Kidney epithelial cell (primary cell): Measurements from ENCODE around the gene LCA5. TPM values are rescaled to one million over a fixed set of nuclear protein-coding genes. Genes with fewer than 3 reads are reported as not detected.

ENCODE experiments used
- DNase-seq: peaks from one replicate; pipeline ENCODE4 v3.0.0-alpha.2; 2010; ENCODE audit warnings: low read depth
- H3K27me3 ChIP-seq: 2 replicates; pipeline ENCODE4 v1.6.0; 2011; ENCODE audit warnings: low read length; ENCODE audit not compliant: control insufficient read depth, insufficient read depth
- H3K36me3 ChIP-seq: 2 replicates; pipeline ENCODE4 v1.5.1; 2011; ENCODE audit warnings: low read length; ENCODE audit not compliant: control insufficient read depth, insufficient read depth
- H3K4me3 ChIP-seq: 2 replicates; pipeline ENCODE4 v1.5.1; 2011; ENCODE audit warnings: low read depth, mild to moderate bottlenecking, control low read depth, low read length
- total RNA-seq: library from RNA; depleted of rRNA; stranded (reverse); fragments of >200 nt; gene quantifications from 2 replicates; pipeline ENCODE4 v1.2.3, GENCODE V29; 2015
- TF ChIP-seq, protein P1 (sequence below): IDR thresholded peaks from 2 replicates; pipeline ENCODE4 v1.5.1; 2011; ENCODE audit warnings: mild to moderate bottlenecking, moderate library complexity, low read length, control low read depth, inconsistent platforms; ENCODE audit not compliant: insufficient read depth, poor library complexity, severe bottlenecking

Gene LCA5
- total RNA-seq, 1 donor from 2014 or later, result 7.0 TPM

DNA sequence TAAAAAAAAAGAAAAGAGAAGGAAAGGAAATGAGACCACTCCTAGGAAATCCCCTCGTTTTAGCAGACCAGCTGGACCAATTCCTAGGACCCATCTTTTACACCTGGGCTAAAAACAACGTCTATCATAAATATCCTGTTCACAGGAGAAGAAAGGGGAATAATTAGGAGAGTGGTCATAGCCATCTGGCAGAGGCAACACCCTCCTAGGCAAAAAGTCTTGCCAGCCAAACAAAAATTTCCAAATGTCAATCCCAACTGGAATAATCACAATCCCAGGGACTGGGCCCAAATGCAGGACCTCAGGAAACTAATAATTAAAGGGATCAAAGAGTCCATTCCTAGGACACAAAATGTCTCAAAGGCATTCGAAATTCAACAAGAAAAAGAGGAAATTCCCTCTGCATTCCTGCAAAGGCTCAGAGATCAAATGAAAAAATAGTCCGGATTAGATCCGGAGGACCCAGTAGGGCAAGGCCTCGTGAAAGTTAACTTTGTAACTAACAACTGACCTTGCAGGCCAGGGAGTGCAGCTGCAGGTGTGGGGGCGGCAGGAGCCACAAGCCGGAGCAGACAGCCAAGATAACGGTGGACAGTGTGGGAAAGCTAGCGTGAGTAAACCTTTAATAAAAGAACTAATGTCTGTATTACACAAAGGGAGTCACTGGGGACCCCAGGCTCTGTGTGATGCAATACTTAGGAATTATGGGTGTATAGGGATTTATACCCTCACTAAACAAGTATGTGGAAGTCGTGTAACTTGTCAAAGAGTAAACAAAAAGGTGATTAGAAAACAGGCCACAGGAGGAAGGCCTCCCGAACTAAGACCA, 11.7 kb downstream of the LCA5 start:
- no peaks in the 10 kb centered on the region for H3K36me3 ChIP-seq
- peak; percentile 55 for DNase-seq
- no peaks in the 10 kb centered on the region for H3K27me3 ChIP-seq
- TF ChIP-seq, protein P1, sequence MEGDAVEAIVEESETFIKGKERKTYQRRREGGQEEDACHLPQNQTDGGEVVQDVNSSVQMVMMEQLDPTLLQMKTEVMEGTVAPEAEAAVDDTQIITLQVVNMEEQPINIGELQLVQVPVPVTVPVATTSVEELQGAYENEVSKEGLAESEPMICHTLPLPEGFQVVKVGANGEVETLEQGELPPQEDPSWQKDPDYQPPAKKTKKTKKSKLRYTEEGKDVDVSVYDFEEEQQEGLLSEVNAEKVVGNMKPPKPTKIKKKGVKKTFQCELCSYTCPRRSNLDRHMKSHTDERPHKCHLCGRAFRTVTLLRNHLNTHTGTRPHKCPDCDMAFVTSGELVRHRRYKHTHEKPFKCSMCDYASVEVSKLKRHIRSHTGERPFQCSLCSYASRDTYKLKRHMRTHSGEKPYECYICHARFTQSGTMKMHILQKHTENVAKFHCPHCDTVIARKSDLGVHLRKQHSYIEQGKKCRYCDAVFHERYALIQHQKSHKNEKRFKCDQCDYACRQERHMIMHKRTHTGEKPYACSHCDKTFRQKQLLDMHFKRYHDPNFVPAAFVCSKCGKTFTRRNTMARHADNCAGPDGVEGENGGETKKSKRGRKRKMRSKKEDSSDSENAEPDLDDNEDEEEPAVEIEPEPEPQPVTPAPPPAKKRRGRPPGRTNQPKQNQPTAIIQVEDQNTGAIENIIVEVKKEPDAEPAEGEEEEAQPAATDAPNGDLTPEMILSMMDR, result no peak
- no peak overlapping the region for H3K4me3 ChIP-seq

DNA sequence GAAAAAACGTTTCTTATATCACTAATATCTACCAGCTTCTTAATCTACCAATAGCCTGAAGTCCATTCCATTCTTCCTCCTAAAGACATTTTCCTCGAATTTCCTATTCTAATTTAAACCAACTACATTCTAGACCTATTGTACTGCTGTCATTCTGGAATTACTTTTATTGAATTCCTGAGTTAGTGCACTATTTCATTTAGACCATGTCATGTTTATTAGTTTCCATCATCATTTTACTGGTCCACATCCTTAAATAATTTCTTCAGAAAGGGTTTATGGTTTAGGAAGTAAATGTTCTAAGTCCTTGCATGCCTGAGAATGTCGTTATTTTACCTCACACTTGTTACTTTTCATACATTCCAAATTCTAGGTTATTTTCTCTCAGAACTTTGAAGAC, 13.2 kb downstream of the LCA5 start:
- TF ChIP-seq, protein P1, result no peak
- DNase-seq, result no peak
- no peak overlapping the region for H3K4me3 ChIP-seq
- H3K36me3 ChIP-seq, result no peaks in the 10 kb centered on the region
- H3K27me3 ChIP-seq, result no peaks in the 10 kb centered on the region

DNA sequence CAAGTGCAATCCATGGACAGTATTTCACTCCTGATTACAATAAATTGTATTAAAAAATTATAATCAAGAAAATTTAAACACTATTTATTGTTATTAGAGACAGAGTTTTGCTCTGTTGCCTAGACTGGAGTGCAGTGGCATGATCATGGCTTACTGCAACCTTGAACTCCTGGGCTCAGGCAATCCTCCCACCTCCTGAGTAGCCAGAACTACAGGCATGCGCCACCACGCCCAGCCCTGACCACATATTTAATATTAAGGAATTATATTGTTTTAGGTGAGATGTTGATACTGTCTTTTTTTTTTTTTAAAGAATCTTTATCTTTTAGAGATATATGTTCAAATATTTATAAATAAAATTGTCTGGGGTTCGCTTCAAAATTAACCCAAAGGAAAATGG, 14.6 kb downstream of the LCA5 start:
- Histone ChIP-seq H3K36me3 (no peaks in the 10 kb centered on the region), H3K4me3 (no peak overlapping the region), H3K27me3 (no peaks in the 10 kb centered on the region)
- TF ChIP-seq, protein P1, result no peak
- DNase-seq, result no peak

DNA sequence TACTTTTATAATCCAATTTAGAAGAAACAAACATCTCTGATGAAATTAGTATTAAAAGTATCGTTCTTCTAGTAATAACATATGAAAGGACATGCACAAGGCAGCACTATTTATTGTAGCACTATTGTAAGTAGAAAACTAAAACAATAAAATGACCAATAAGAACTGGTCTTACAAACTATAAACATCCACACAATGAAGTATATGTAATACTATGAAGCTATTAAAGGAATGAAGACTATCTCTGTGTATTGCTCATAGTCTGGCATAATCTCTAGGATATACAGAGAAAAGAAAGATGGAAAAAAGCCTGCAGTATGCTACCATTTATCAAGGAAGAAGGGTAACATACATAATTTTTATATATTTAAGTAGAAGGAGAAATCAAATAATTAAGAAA, 16.7 kb downstream of the LCA5 start:
- H3K4me3 ChIP-seq, result no peak overlapping the region
- no peak for DNase-seq
- no peaks in the 10 kb centered on the region for H3K36me3 ChIP-seq
- TF ChIP-seq, protein P1, result no peak
- H3K27me3 ChIP-seq, result no peaks in the 10 kb centered on the region

DNA sequence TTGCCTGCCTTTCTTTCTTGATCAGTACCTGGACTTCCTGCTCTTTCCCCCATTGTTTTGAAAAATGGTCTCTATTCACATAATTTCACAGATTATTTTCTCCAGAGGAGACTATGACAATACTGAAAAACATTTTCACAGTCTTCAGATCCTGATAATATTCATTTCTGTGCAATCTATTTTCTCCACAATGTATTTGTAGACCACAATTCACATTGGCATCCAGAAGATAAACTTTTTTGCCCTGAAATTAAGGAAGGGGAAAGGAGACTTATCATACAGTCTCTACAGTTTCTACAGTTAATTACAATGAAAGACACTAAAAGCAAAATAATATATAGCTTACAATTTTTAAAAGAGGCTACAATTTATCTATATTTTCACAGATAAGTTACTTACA, 18.4 kb downstream of the LCA5 start:
- TF ChIP-seq, protein P1, result no peak
- no peak for DNase-seq
- Histone ChIP-seq H3K27me3 (no peaks in the 10 kb centered on the region), H3K4me3 (no peak overlapping the region), H3K36me3 (no peaks in the 10 kb centered on the region)

DNA sequence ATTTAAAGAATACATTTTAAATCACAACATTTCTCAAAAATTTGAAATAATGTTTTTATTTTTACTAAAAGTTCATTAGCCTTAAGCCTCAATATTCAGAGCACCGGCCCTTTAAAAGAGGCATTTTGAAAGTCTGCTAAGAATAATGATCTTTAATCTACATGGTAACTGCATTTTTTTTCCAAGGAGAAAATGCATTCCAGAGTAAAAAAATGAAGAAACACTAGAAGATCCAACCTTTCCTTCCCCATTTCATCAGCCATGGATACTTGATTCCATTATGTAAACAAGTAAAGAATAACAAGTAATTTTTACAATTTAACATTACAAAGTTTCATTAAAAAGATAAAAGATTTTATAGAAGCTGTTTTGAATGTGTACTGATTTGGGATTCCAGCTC, 21.8 kb downstream of the LCA5 start:
- no peaks in the 10 kb centered on the region for H3K27me3 ChIP-seq
- no peak overlapping the region for H3K4me3 ChIP-seq
- TF ChIP-seq, protein P1, result no peak
- H3K36me3 ChIP-seq, result no peaks in the 10 kb centered on the region
- DNase-seq, result no peak
